ENCODE data around the gene SRP14. TPM values are rescaled to one million over a fixed set of nuclear protein-coding genes. Genes with fewer than 3 reads are reported as not detected.
"Not testable (repeated sequence)": the region's sequence is repeated elsewhere in the genome, so short reads cannot be mapped to it uniquely, and the experiment has no call there.

SRP14 gene
- total RNA-seq, 2 experiments from 2014 or later: 124 to 157 TPM

- intact Hi-C loops (cut with DNase I, micrococcal nuclease): loop anchor here (2.0 to 5.0 kb wide), 5 partner anchors 103 to 345 kb away; partner anchors contain the start of genes BUB1B (in 1 of the 2), EIF2AK4 (in 1 of the 2), FSIP1 (in 1 of the 2) and GPR176 (in 1 of the 2)
- ATAC-seq (no peak), DNase-seq (no peak)
- H3K36me3 Mint-ChIP-seq (ENCODE audit: low read depth): peaks cover 44% of the 10 kb centered on the region
- H3K9me3 Mint-ChIP-seq (ENCODE audit: low read depth): no peaks in the 10 kb centered on the region
- no peaks in the 10 kb centered on the region for H3K27me3 Mint-ChIP-seq
- CTCF ChIA-PET: interaction anchor here (0.8 to 4.8 kb wide), 10 partner anchors 10 to 272 kb away, joined by 3 to 42 read pairs (median 6); partner anchors contain the start of gene BUB1B
- POLR2A ChIA-PET: interaction anchor here (0.6 to 1.2 kb wide), 2 partner anchors 36 to 124 kb away, joined by 4 to 6 read pairs; no protein-coding TSS in a partner anchor
- H3K4me1 Mint-ChIP-seq: peaks cover 49% of the 10 kb centered on the region
- H3K4me3 Mint-ChIP-seq: peak overlapping the region; percentile 97
- H3K27ac Mint-ChIP-seq: peak overlapping the region; percentile 98
These were observed 1.3 kb downstream of the SRP14 start for GRCh38 chr15:40037721-40038120.

GRCh38 chr15:40035182-40035581, 3.8 kb downstream of the SRP14 start:
- H3K27me3 Mint-ChIP-seq; ATAC-seq; H3K9me3 Mint-ChIP-seq (ENCODE audit: low read depth); DNase-seq; H3K4me3 Mint-ChIP-seq; H3K27ac Mint-ChIP-seq: not testable (repeated sequence)
- Mint-ChIP-seq H3K4me1 (peaks cover 35% of the 10 kb centered on the region), H3K36me3 (ENCODE audit: low read depth) (peaks cover 54% of the 10 kb centered on the region)
- intact Hi-C loops (cut with DNase I, micrococcal nuclease): loop anchor here in 1 of 2 experiments (5.0 kb wide), 1 partner anchor 113 kb away; the partner anchor contains the start of gene GPR176
- POLR2A ChIA-PET: interaction anchor here (0.7 to 2.3 kb wide), 2 partner anchors 12 to 151 kb away, joined by 4 to 9 read pairs; no protein-coding TSS in a partner anchor
- CTCF ChIA-PET: interaction anchor here (0.6 to 3.6 kb wide), 11 partner anchors 9 to 275 kb away, joined by 3 to 27 read pairs (median 4); no protein-coding TSS in a partner anchor

DNA sequence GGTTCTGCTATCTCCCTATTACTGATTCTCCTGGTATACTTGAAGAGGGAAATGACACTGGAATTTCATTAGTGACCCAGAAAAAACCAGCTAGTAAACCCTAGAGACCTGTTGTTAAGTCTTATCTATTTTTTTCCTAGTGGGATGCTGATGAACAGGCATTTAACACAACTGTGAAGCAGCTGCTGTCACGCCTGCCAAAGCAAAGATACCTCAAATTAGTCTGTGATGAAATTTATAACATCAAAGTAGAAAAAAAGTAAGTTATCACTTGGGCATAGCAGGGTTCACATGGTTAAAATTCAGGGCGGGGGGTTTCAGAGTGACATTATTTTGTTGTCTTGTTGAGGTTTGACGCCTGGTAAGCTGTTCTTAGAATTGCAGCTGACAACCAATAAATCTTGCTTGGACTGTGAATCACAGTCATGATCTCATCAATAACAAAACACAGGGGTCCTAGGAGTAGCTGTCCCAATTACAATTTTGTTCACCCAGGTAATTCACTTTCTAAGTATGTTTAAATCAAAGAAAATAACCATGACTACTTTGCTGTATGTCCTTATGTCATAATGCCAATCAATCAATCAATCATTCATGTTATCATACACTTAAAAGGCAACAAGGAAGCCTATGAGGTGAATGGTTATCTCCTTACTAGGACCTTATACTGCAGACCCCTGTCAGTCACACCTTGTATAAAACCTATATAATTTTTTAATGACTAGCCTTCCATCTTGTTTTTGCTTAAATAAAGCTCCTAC, 4.6 kb downstream of the SRP14 start:
- CTCF ChIA-PET: interaction anchor here (0.6 to 2.3 kb wide), 9 partner anchors 10 to 245 kb away, joined by 3 to 14 read pairs (median 4); partner anchors contain the start of gene EIF2AK4
- ATAC-seq: no peak

GRCh38 chr15:40032125-40032839, 6.7 kb downstream of the SRP14 start:
- ChIA-PET CTCF (interaction anchor here (0.6 to 2.3 kb wide), 7 partner anchors 14 to 242 kb away, joined by 3 to 14 read pairs (median 4); no protein-coding TSS in a partner anchor), POLR2A (no interaction called here)
- DNase-seq: no peak
- peak overlapping the region; percentile 24 for H3K27ac Mint-ChIP-seq
- peaks cover 22% of the 10 kb centered on the region for H3K4me1 Mint-ChIP-seq
- no peak for ATAC-seq
- H3K9me3 Mint-ChIP-seq (ENCODE audit: low read depth): no peaks in the 10 kb centered on the region
- intact Hi-C loops (cut with DNase I, micrococcal nuclease): no loop called here
- H3K36me3 Mint-ChIP-seq (ENCODE audit: low read depth): peaks cover 50% of the 10 kb centered on the region
- no peaks in the 10 kb centered on the region for H3K27me3 Mint-ChIP-seq
- H3K4me3 Mint-ChIP-seq: no peak overlapping the region

More for the DNA sequence above, 4.6 kb downstream of the SRP14 start:
- H3K36me3 Mint-ChIP-seq (ENCODE audit: low read depth): peaks cover 61% of the 10 kb centered on the region
- no peaks in the 10 kb centered on the region for H3K9me3 Mint-ChIP-seq (ENCODE audit: low read depth)
- H3K4me3 Mint-ChIP-seq: no peak overlapping the region
- intact Hi-C loops (cut with DNase I, micrococcal nuclease): no loop called here
- no peaks in the 10 kb centered on the region for H3K27me3 Mint-ChIP-seq
- peaks cover 32% of the 10 kb centered on the region for H3K4me1 Mint-ChIP-seq
- DNase-seq: no peak
- peak overlapping the region; percentile 51 for H3K27ac Mint-ChIP-seq
- POLR2A ChIA-PET: interaction anchor here (0.6 to 2.3 kb wide), 3 partner anchors 13 to 1748 kb away, joined by 3 to 9 read pairs (median 4); no protein-coding TSS in a partner anchor

- intact Hi-C loops (cut with DNase I, micrococcal nuclease): no loop called here
- Mint-ChIP-seq H3K27ac (peak overlapping the region; percentile 14), H3K27me3 (no peaks in the 10 kb centered on the region), H3K4me1 (peaks cover 14% of the 10 kb centered on the region), H3K36me3 (ENCODE audit: low read depth) (peaks cover 43% of the 10 kb centered on the region), H3K4me3 (no peak overlapping the region), H3K9me3 (ENCODE audit: low read depth) (no peaks in the 10 kb centered on the region)
- ChIA-PET POLR2A (no interaction called here), CTCF (interaction anchor here (0.7 to 1.6 kb wide), 6 partner anchors 14 to 242 kb away, joined by 3 to 6 read pairs (median 4); no protein-coding TSS in a partner anchor)
- DNase-seq (no peak), ATAC-seq (no peak)
These were observed 7.7 kb downstream of the SRP14 start for GRCh38 chr15:40031300-40031699.

GRCh38 chr15:40029979-40030893, 8.7 kb downstream of the SRP14 start:
- peaks cover 37% of the 10 kb centered on the region for H3K36me3 Mint-ChIP-seq (ENCODE audit: low read depth)
- intact Hi-C loops (cut with DNase I, micrococcal nuclease): no loop called here
- no peak overlapping the region for H3K27ac Mint-ChIP-seq
- no peak for ATAC-seq
- H3K27me3 Mint-ChIP-seq: no peaks in the 10 kb centered on the region
- H3K9me3 Mint-ChIP-seq (ENCODE audit: low read depth): no peaks in the 10 kb centered on the region
- H3K4me1 Mint-ChIP-seq: peaks cover 6% of the 10 kb centered on the region
- H3K4me3 Mint-ChIP-seq: no peak overlapping the region
- DNase-seq: peak; percentile 61
- ChIA-PET CTCF (interaction anchor here (0.7 to 1.6 kb wide), 8 partner anchors 75 to 334 kb away, joined by 3 to 4 read pairs (median 4); no protein-coding TSS in a partner anchor), POLR2A (no interaction called here)

DNA sequence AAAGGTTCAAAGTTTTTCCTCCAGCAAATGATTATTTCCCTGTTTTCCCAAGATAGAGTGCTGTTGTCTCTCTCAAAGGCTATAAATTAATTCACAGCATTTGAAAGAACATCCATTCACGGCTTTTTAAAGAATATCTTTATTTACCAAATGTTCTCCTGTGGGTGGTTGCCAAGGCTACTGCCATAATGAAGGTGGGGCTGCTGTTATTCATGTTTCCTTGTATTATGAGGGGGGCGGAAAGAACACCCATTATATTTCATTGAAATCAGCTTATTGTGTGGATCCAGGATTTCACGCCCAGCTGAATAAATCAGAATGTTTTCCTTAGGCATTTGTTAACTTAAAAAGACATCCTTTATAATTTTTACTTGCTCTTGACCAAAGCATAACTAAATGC, 10.1 kb downstream of the SRP14 start:
- CTCF ChIA-PET: interaction anchor here (1.2 kb wide), 1 partner anchor 133 kb away, joined by 4 read pairs; no protein-coding TSS in a partner anchor
- POLR2A ChIA-PET: no interaction called here
- peaks cover 30% of the 10 kb centered on the region for H3K36me3 Mint-ChIP-seq (ENCODE audit: low read depth)

GRCh38 chr15:40028193-40028592, 10.8 kb downstream of the SRP14 start:
- H3K4me1 Mint-ChIP-seq: no peaks in the 10 kb centered on the region
- no peak for DNase-seq
- H3K36me3 Mint-ChIP-seq (ENCODE audit: low read depth): peaks cover 33% of the 10 kb centered on the region
- H3K9me3 Mint-ChIP-seq (ENCODE audit: low read depth): no peaks in the 10 kb centered on the region
- no peak for ATAC-seq
- ChIA-PET CTCF (no interaction called here), POLR2A (no interaction called here)
- no peak overlapping the region for H3K27ac Mint-ChIP-seq
- H3K4me3 Mint-ChIP-seq: no peak overlapping the region
- H3K27me3 Mint-ChIP-seq: no peaks in the 10 kb centered on the region
- intact Hi-C loops (cut with DNase I, micrococcal nuclease): no loop called here

More for the DNA sequence above, 10.1 kb downstream of the SRP14 start:
- no peak overlapping the region for H3K27ac Mint-ChIP-seq
- no peaks in the 10 kb centered on the region for H3K4me1 Mint-ChIP-seq
- H3K27me3 Mint-ChIP-seq: no peaks in the 10 kb centered on the region
- no peak overlapping the region for H3K4me3 Mint-ChIP-seq
- no peak for DNase-seq
- intact Hi-C loops (cut with DNase I, micrococcal nuclease): no loop called here
- no peak for ATAC-seq
- no peaks in the 10 kb centered on the region for H3K9me3 Mint-ChIP-seq (ENCODE audit: low read depth)

GRCh38 chr15:40016224-40016865, 22.6 kb downstream of the SRP14 start:
- Mint-ChIP-seq H3K4me1 (no peaks in the 10 kb centered on the region), H3K27me3 (no peaks in the 10 kb centered on the region), H3K9me3 (ENCODE audit: low read depth) (peaks cover 20% of the 10 kb centered on the region), H3K4me3 (no peak overlapping the region), H3K36me3 (ENCODE audit: low read depth) (peaks cover 59% of the 10 kb centered on the region), H3K27ac (no peak overlapping the region)
- ChIA-PET CTCF (interaction anchor here (0.5 to 0.8 kb wide), 2 partner anchors 14 to 83 kb away, joined by 3 to 4 read pairs; no protein-coding TSS in a partner anchor), POLR2A (no interaction called here)
- ATAC-seq (no peak), DNase-seq (no peak)
- intact Hi-C loops (cut with DNase I, micrococcal nuclease): no loop called here

GRCh38 chr15:40014390-40014789, 24.6 kb downstream of the SRP14 start:
- intact Hi-C loops (cut with DNase I, micrococcal nuclease): no loop called here
- DNase-seq (no peak), ATAC-seq (no peak)
- Mint-ChIP-seq H3K4me3 (no peak overlapping the region), H3K36me3 (ENCODE audit: low read depth) (peaks cover 57% of the 10 kb centered on the region), H3K4me1 (no peaks in the 10 kb centered on the region), H3K27ac (no peak overlapping the region), H3K9me3 (ENCODE audit: low read depth) (peaks cover 20% of the 10 kb centered on the region), H3K27me3 (no peaks in the 10 kb centered on the region)
- CTCF ChIA-PET: no interaction called here
- POLR2A ChIA-PET: no interaction called here

All from activated CD4-positive, alpha-beta T cell treated with anti-CD3 and anti-CD28 coated beads for 36 hours (primary cell).